ENCODE results near the gene CELF6.
"Not testable (repeated sequence)": the region's sequence is repeated elsewhere in the genome, so short reads cannot be mapped to it uniquely, and the experiment has no call there.

Gene CELF6

DNA sequence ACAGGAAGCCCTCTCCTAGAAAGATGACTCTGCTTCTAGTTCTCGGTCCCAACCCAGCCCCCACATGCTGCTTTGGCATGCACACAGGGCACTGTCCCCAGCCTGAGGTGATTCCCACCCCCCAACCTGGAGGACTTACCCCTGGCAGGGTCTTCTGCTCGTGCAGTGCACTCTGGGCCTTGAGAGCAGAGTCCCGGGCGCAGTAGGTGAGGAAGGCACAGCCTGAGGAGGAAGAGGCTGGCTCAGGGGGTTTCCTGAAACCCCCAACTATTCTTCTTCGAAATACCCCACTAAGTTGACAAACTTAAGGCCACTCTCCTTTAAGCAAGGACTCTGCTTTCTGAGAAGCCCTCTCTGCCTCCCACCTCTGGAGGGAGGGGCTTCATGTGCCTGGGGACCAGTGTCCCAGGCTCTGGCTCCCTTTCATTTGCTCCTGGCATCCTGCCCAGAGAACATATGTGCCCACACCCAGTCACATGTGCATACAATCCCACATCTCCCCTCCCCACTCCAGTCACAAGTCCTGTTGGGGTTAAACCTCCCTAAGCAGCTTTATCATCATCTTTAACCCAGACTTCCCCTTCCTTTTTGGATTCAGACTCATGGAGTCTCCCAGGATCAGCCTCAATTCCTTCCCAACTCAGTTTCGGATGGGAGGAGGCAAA is 4.1 kb downstream of the CELF6 start:
- no peak for ATAC-seq

- ATAC-seq: no peak
Measured at GRCh38 chr15:72313881-72314280, 6.1 kb downstream of the CELF6 start.

- no peak for ATAC-seq
Measured at GRCh38 chr15:72313448-72313840, 6.5 kb downstream of the CELF6 start.

DNA sequence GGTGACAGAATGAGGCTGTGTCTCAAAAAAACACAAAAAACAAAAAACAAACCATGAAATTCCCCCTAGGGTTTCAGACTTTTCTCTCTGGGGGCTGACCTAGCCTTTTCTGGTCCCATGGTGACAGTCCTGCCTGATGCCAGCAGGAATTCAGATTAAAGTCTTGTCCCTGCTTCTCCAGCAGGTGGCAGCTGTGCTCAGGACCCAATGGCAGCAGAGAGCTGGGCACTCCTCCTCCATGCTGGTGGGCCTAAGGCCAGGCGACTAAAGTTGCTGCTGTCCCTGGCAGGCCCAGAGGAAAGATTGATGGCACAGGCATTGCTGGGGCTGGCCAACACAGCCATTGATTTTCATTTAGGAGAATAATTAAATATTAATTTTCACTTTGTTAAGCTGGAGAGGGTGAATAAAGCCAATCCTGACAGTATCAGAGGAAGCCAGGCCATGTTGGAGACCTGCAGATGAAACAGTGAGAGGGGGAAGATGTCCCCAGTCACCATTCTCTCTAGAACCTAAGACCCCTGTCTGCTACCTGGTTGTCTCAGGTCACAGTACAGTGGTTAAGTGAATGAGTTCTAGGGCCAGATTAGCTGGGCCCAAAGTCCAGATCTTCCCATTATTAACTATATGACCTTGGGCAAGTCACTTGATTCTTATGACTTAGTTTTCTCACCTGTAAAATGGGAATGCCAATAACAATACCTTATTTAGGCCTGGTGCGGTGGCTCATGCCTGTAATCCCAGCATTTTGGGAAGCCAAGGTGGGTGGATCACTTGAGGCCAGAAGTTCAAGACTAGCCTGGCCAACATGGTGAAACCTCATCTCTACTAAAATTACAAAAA is 7.1 kb downstream of the CELF6 start:
- ATAC-seq: peak; percentile 78 to 81

DNA sequence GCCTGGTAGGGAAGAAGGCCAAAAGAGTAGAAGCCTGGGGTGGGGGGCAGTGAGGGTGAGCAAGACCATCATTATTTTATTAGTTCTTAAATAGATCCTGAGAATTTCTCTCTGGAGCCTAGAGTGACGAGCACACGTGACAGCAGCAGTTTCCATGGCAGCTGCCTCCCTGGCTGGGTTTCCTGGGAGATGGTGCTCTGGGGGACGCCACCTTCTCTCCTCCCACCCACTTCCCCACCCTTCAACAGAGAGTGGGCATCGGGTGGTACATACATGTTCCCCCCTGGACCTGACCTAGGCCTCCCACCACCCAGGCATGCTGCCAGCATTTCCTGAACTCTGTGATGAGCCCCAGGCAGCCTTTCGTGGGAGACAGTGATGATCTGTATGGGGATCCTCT is 12.9 kb downstream of the CELF6 start:
- no peak for ATAC-seq

DNA sequence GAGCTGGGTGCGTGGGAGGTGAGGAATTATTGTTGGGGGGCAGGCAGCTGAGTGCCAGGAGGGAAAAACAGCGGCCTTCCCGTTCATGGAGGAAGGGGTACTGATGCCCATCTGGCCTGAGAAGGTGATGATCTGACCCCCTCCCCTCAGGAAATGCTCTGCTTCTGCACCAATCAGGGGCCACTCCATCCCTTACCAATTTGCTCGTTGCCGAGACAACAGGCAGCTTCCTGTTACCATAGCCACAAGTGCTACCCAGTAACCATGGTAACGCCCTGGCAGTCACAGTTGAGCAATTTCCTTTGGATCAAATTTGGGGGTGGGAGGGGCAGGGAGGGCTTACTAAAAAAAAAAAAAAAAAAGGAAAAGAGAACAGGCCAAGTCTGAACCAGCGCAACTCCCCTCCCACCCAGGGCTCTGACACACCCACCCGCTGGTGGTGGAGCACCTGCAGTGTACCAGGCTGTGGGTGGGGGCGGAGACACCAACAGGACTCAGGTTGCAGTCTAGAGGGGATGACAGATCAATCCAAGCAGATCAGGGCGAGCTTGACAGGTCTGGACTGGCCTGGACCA is 13.7 kb downstream of the CELF6 start:
- peak; percentile 56 to 58 for ATAC-seq

DNA sequence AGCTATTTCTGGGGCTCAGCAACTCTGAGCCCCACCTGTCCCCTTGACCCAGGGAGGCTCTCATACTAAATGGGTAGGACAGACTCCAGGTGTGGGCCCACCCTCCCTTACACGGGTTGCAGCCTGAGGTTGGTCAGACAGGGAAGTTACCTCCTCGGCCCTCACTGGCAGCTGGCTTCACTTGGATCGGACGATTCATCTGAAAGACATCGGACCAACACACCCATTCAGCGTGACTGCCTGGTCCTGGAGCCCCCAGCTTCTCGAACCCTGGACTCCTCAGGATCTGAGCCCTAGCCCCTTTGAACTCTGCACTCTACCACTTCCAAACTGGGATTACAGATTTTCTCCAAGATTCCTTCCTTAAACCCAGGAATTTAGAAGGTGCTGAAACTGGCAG is 15.4 kb downstream of the CELF6 start:
- ATAC-seq: no peak

DNA sequence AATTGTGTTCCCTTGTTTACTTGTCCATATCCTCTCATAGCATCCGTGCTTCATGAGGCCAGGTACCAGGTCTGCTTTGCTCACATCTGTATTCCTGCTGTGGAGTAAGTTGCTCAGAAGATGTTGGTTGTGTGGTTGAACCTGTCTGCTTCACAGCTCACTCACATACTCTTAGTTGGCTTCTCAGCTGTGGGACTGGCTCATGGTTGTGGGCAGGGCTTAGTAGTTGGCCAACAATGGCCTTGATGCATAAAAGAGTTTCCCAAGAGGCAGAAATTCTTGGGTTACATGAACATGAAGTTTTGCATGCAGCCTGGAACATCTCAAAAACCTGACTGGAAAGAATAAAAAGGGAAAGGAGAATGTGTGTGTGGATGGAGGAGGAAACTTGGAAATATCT is 17.0 kb downstream of the CELF6 start:
- ATAC-seq: no peak

- no peak for ATAC-seq
Measured at GRCh38 chr15:72289597-72290325, 30.2 kb downstream of the CELF6 start.

DNA sequence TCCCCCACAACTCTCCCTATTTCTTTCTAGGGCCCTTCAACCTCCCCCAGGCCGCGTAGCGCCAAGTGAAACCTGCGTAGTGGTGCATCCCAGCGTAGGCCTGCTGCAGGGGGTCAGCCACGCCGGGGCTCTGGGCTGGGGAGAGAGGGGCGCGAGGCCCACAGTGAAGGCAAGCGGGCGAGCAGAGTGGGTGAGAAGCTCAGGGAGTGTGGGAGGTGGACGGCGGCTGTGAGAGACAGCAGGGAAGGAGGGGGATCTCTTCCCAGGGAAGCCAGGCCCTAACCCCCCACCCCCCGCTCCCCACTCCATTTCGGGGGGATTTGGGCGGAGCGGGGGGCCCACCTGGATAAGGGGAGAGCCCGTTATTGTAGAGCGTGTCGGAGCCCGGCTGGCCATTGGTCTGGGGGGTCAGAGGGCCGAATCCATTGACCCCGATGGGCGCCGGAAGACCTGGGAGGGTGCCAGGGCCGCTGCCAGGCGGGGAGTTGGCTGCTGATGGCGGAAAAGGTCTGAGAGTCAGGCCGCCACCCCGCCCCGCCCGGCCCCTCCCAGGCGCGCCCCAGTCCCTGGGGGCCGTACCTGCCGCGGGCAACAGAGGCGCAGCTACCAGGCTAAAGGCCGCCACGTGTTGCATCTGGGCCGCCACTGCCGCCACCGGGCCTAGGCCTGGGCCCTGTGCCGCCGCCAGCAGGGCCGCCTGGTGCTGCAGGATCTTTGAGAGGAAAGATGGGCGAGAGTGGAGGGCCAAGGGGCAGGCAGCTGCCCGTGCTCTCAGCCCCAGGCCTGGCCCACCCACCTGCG is 31.0 kb downstream of the CELF6 start:
- no peak for ATAC-seq

GRCh38 chr15:72285927-72286516 is 33.9 kb downstream of the CELF6 start:
- peak; percentile 75 to 78 for ATAC-seq

DNA sequence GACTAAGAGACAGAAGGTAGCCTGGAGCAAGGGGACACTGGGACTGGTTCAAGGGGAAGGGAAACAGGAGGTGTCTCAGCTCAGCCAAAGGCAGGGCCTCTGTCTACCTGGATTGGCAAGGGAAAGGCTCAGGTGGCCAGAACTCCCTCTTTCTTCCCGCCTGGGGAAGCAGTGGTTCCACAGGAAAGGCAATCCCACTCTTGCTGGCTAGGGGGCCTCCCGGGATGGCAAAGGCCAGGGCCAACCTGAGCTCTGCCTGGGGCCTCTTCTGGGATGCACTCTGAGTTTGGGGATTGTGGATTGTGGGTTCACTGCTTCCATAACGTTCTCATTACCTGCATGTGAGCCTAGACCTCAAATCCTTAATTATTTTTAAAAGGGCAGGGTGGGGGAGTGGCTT is 34.6 kb downstream of the CELF6 start:
- ATAC-seq: no peak

DNA sequence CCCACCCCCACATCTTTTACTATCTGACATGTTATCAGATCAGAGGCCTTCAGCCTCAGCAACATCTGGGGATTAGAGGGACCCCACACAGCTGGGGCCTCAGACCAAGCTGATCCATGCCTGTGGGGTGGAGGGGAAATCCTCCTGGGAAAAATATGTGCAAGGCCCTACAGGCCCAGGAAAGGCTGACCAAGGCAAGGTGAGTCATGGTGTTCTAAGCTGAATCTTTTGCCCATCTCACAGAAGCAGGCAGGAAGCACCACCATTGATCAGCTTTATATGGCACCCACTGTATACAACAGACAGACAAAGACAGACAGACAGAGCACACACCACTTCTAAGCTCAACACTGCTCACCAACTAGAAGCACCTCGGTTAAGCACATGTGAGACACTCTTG is 35.2 kb downstream of the CELF6 start:
- no peak for ATAC-seq

DNA sequence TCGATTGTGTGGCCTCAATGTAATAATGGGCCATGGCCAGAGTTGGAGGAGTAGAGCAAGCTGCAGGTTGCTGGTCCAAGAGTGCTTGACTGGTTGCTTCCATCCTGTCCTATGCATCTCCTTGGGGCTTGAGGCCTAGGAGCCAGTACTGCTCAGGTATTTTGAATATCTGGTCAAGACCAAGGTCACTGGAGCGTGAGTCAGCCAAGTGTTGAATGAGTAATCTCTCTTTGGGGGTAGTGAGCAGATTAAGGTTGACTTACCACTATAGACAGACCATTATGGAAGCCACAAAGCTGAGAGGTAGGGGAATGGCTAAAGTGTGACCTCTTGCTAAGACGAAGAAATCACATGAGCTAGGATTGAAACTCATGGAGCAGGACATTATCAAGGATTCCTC is 38.2 kb downstream of the CELF6 start:
- ATAC-seq: no peak

DNA sequence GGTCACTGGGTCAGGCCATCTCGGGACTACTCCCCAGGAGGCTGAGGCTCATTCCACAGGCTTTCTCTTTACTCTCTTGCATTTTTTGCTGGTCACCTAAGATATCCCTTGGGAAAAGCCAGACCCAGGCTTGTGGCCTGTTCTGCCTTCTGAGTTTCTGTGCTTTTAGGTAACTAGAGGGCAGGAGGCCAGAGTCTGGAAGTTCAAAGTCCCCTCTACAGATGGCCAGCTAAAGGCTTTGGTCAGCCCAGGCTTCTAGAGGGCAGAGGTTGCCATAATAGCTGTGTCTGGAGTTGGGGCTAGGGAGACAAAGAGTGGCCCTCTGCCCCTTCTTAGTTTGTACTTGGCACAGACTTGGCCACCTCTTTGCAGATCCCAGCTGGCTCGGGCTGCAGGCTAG is 39.2 kb downstream of the CELF6 start:
- ATAC-seq: no peak

GRCh38 chr15:72278737-72279136 is 41.2 kb downstream of the CELF6 start:
- ATAC-seq: no peak

- no peak for ATAC-seq
Measured at GRCh38 chr15:72276326-72276700, 43.6 kb downstream of the CELF6 start.

- not testable (repeated sequence) for ATAC-seq
Measured at GRCh38 chr15:72275635-72276325, 44.2 kb downstream of the CELF6 start.

DNA sequence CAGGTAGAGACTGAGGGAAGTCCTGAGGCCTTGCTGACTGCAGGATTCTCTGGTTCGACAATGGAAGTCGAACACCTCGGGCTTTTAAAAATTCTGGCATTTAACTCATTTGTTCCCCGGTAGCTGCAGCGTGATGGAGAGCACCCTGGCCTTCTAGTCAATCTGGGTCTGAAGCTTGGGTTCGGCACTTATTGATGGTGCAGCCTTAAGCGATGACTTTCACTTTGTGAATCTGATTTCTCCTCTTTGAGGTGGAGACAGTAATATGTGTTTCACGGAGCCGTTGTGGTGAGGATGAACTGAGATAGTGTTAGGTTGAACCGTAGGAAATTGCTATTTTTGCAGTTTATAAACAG is 47.0 kb downstream of the CELF6 start:
- ATAC-seq: no peak

DNA sequence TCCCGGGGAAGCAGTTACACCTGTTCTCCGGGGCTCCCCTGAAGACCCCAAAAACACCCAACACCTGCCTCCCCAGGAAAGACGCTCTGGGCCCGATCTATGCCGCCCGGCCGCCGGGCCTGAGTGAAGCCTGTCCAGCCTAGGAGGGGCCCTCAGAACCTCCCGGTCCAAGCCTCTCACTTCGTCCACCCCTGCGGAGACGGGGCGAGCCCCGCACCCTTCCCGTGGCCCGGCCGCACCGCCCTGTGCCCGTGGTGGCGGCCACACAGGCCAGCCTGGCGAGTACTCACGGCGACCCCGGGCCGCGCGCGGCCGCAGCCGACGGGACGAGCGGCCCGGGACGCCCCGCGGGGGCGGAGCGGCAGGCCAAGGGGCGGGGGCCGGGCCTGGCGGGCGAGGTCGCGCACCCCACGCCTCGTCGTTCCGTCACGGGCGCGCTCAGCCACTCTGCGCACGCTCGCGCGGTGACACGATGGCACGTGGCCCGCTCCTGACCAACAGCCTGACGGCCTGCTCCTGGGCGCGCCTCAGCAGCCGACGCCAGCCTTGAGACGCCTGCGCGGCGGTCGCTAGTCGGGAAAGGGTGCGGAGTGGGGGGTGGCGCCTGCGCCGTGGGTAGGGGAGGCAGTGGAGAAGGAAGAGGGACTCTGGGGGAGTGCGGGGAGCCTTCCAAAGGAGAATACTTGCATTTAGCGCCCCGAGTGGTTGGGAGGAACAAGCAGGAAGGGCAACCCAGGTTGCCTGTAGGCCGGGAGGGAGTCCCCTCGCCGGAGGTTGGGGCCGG is 47.6 kb downstream of the CELF6 start, which contains the start of gene PARP6:
TSS of gene PARP6 (minus strand) at position 342 of the 784 bp plus-strand sequence. CDS start 5,077 bp downstream, outside the sequence.
- peak; percentile 97 to 98 for ATAC-seq

DNA sequence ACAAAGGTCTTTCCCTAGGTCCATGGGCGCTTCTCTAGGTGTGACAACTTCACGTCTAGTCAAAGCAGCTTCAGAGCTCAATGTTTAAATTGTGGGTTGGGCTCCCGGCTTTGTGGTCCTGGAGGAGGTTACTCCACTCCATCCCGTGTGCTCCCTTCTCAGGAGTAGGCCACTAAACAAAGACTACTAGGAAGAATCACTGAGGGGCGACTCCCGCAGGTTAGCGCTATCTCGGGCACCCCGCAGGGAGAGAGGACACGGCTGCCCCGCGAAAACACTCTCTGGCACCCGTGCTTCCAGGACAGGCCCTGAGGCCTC is 48.1 kb downstream of the CELF6 start:
- ATAC-seq: peak; percentile 0 to 1
